HG03442 (cell line): Measurements from ENCODE around the gene CEP170B.
"Not testable (repeated sequence)": the region's sequence is repeated elsewhere in the genome, so short reads cannot be mapped to it uniquely, and the experiment has no call there.

Experiments used
- ATAC-seq: cut with Tn5 transposase; IDR thresholded peaks from one replicate; pipeline ENCODE4 v1.9.1; 2021; ENCODE audit warnings: mild to moderate bottlenecking, moderate library complexity; ENCODE audit not compliant: unreplicated experiment

CEP170B gene

DNA sequence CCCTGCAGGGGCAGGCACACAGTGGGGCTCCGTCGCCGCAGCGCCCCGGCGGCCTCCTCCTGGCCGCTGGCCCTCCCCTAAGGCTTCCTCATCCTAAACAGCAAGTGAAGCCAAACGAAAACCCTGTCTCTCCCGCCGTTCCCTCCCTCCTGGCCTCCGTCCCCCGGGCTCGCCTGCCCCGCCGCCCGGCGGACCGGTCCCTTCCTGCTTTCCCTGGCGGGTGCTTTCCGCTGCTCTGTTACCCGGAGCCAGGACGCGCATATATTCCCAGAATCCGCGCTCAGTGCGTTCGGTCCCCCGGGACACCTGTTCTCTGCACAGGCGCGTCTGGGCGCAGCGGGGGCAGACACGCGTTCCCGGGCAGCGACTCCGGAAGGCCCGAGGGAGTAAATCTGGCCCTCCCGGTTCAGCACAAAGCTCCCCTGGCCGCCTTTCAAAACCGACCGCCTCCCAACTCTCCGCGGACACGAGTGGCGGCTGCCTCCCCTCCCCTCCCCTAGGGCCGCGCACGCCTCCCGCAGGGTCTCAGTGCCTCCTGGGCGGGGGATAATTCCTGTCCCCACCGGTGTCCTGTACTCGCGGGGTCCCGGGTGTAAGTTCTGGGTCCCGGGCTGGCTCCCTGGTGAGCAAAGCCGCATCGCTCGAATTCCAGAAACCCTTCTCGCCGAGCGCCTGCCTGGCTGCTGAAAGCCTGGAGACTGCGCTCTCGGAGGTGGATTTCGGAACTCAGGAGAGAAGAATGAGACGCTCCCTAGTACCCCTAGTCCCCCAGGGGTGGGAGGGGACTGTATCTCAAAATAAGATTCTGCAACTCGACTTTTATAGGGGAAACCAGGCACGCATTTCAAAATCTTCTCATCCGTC lies 21.4 kb upstream of the CEP170B start:
- no peak for ATAC-seq

- ATAC-seq = no peak
Measured at GRCh38 chr14:104844306-104845032, 20.6 kb upstream of the CEP170B start.

- no peak for ATAC-seq
Measured at GRCh38 chr14:104845033-104845666, 19.9 kb upstream of the CEP170B start.

DNA sequence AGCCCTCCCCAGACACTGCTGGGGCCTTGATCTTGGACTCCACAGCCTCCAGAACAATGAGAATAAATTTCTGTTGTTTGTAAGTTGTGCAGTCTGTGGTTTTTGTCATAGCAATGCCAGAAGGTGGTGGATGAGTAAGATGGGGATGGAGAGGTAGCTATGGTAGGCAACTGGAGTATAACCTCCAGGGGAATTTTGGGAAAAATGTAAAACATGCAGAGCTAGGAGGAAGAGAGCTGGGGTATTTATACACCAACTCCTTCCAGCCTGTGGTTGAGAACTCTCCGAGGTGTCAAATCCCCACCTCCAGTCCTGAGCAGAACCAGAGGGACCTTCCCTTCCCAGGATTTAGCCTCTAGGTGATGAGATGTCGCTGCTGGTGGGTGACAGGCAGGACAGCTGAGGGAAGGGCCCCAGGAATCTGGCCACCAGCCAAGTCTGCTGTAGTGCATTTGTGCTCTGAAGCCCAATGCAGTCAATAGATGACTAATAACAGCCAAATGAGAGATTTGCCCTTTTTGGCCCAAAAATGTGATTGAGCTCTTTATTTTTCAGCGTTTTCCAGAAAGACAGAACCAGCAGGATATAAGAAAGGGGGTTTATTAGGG lies 19.1 kb upstream of the CEP170B start:
- no peak for ATAC-seq

DNA sequence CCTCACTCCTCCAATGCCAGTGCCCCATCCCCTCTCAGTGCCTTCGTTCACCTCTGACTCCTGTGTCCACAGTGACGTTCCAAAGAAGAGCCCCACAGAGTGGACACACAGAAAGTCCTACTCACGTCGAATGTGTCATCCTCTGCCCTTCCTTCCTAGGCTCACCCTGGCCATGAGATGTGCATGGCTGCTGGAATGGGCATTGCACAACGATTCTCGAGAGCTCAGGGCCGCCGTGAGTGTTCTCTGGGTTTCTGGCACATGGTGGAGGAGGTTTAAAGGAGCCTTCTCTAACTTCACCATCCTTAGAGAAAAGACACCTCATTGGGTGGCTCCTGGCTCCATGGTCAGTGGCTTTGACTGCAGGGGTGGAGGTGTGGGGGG lies 12.8 kb upstream of the CEP170B start:
- no peak for ATAC-seq

GRCh38 chr14:104855532-104856090 lies 9.5 kb upstream of the CEP170B start:
- ATAC-seq = no peak

DNA sequence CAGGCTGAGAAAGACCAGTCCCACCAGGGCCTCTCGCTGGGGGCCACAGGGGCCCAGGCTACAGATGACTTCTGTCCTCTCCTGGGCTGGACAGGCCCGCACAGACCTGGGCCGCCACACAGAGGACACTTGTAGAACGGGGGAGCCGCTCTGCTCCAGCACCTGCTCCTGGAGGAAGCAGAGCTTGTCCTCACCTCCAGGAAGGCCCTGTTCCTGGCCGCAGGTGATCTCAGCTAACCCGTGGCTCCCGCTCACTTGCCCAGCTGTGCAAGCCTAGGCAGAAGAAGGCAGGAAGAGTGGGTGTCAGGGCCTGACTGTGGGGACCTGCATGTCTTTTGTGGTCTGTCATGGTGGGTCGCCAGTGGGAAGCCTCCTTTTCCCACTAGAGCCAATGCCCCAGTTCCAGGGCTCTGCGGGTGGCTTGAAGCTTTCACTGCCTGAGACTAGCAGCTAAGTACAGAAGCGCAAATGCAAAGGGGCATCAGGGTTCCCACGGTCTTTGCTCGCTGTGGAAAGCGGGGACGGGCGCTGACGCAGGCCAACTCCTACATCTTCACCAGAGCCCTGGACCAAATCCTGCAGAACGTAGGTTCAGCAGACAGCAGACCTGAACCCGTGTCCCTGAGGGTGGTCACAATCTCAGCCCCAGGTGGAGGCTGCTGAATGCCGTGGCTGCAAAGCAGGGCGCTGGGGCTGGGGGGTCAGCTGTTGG lies 8.8 kb upstream of the CEP170B start:
- no peak for ATAC-seq

DNA sequence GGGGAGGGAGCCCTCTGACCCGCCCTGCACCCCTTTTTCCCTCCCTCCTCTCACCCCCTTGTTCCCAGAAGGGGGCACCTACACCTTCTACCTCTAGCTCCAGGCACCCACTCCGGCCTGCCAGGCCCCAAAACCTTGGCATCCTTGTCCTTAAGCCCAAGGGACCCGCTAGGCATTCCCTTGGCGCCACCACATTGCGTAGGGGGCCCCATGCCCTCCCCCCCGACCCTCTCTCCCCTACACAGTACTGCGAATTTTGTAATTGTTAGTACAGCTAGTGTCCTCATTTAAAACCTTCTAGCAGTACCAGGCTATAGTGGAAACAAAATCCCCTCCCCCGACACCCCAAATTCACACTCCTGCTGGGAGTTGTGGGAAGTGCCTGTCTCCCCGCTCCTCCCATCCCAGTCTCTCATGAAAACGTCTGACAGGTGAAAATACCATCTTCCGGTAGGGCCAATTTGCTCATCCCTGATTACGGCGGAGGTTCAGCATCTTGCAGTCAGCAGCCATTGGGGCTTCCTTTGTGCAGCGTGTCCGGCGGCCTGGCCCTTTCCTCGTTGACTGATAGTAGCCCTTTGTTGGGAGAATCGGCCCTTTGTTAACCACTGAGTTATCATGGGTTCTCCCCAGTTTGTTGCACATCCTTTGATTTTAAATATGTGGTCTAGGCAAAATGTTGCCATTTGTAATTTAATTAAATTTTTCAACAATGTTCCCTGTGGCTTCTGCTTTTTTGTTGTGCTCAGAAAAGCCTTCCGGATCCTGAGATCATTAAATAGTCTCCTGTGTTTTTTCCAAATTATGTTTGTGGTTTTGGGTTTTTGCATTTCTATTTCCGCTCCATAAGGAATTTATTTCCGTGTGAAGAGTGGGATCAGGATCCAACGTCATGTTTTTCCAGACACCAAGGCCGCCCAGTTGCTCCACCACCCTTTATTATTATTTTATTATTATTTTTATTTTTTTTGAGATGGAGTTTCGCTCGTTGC lies 7.9 kb upstream of the CEP170B start:
- ATAC-seq = no peak

DNA sequence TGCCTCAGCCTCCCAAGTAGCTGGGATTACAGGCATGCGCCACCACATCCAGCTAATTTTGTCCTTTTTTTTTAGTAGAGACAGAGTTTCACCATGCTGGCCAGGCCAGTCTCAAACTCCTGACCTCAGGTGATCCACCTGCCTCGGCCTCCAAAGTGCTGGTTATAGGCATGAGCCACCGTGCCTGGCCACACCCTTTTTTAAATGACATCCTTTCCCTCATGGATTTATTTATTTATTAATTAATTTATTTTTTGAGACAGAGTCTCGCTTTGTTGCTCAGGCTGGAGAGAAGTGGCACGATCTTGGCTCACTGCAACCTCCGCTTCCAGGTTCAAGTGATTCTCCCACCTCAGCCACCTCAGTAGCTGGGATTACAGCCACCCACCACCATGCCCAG lies 7.1 kb upstream of the CEP170B start:
- ATAC-seq = not testable (repeated sequence)

DNA sequence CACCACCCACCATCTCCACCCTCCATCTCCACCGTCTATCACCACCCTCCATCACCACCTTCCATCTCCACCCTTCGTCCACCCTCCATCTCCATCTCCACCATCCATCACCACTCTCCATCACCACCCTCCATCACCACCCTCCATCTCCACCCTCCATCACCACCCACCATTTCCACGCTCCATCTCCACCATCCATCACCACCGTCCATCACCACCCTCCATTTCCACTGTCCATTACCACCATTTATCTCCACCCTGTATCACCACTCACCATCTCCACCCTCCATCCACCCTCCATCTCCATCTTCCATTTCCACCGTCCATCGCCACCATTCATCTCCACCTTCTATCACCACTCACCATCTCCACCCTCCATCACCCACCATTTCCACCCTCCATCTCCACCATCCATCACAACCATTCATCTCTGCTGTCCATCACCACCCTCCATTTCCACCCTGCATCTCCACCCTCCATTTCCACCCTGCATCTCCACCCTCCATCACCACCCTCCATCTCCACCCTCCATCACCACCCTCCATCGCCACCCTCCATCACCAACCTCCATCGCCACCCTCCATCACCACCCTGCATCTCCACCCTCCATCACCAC lies 6.1 kb upstream of the CEP170B start:
- ATAC-seq = no peak

DNA sequence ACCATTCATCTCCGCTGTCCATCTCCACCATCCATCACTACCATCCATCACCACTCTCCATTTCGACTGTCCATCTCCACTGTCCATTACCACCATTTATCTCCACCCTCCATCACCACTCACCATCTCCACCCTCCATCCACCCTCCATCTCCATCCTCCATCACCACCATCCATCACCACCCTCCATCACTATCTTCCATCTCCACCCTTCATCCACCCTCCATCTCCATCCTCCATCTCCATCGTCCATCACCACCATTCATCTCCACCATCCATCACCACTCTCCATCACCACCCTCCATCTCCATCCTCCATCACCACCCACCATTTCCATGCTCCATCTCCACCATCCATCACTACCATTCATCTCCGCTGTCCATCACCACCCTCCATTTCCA lies 5.2 kb upstream of the CEP170B start:
- ATAC-seq = no peak

DNA sequence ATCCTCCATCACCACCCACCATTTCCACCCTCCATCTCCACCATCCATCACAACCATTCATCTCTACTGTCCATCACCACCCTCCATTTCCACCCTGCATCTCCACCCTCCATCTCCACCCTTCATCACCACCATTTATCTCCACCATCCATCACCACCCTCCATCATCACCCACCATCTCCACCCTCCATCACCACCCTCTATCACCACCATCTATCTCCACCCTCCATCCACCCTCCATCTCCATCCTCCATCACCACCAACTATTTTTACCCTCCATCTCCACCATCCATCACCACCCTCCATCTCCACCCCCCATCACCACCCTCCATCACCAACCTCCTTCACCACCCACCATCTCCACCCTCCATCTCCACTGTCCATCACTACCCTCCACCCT lies 4.7 kb upstream of the CEP170B start:
- ATAC-seq = no peak

DNA sequence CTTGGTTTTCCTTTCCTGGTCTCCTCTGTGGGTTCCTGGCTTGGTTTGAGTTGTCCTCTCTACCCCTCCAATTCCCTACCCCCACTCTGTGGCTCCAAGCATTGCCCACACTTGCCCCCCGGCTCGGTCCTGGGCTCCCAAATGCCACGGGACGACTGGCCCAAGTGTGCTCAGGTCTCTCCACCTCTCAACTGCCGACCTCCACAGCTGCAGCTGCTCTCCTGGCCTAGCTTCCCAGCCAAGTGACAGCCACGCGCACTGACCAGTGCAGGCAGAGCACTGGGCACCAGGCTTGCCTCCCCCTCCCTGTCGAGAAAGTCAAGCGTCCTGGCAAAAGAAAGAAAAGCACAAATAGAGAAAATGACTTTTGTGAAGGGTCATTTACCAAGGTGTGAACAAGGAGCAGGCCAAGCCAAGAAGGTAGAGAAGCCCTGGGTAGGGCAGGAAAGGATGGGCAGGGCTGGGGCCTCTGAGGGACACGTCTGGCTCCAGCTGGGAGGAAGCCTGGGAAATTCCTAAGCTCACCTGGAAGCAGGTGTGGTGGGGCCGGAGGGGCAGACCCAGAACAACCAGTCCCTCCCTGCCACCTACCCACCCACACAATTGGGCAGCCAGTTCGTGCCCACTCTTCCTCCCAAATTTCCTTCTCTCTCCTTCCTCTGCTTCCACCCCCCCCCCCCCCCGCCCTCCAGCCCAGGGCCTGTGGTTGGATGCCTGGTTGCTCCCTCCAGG lies 1.8 kb upstream of the CEP170B start:
- no peak for ATAC-seq

DNA sequence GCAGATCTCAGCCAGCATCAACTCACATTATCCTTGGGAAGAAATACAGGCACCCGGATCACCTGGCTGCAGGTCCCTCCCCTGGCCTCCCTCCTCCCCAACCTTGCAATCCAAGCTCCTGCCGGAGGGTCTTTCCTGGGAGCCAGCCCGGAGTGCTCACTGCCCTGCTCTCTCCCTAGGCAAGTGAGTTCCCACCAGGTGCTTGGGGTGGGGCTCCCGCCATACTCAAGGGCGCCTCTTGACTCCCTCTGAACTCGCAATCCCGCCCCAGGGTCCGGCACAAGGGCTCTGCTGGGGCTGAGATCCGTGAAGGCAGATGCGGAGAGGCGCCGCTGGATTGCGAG lies 1.2 kb upstream of the CEP170B start:
- no peak for ATAC-seq

- ATAC-seq = no peak
Measured at GRCh38 chr14:104864267-104865080, 594 bp upstream of the CEP170B start.

DNA sequence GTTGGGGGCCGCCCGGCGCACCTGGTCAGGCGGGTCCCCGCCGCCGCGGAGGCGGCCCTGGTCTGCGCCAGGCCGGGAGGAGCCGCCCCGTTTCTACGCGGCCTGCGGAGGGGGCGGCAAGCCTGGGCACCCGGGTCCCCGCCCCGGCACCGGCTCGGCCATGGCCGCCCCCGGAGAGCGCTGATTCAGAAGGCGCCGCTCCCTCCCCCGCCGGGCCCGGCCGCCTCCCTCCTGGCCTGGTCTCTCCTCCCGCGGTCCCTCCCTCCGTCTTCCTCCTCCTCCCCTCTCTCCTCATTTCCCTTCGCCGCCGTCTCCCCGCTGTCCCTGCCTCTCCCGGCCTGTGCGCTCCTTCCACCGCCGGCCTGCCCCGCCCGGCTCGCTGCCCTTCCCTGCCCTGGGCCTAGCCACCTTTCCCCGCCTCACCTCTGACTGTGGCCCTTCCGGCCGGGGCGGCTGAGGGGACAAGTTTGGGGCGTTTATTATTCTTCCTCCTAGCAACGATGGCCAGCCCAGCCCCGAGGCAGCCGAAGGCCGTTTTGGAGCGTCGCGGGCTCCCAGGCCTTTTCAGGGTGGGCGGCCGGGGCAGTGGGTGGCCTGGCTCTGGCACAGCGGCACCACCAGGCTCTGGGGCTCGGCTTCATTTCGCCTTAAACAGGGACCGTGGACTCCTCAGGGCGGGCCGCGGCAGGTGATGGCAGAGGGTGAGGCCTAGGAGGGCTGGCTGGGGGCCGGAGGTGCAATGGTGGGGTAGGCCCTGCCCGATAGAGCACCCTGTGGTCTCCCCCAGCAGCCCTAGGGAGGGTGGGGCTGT lies 768 bp downstream of the CEP170B start:
- ATAC-seq = no peak
